H9 (cell line): ENCODE results near the gene SNRNP48. TPM values are rescaled to one million over a fixed set of nuclear protein-coding genes. Genes with fewer than 3 reads are reported as not detected.
A peak's percentile ranks its signal among the peaks of the same experiment; 100 is the strongest.

Experiments
- DNase-seq: peaks from one replicate; pipeline ENCODE4 v3.0.0-alpha.2; 2017
- H2AFZ ChIP-seq: one replicate; pipeline ENCODE4 v1.6.1; 2013; ENCODE audit warnings: mild to moderate bottlenecking, low read length, control low read depth, moderate library complexity
- H2AK5ac ChIP-seq: 2 replicates; pipeline ENCODE4 v1.6.1; 2013; ENCODE audit warnings: low read length, control low read depth, mixed read lengths; ENCODE audit not compliant: insufficient read length
- H2BK120ac ChIP-seq: one replicate; pipeline ENCODE4 v1.6.1; 2013; ENCODE audit warnings: low read depth, mild to moderate bottlenecking, low read length, control low read depth, inconsistent platforms; ENCODE audit not compliant: poor library complexity, severe bottlenecking
- H2BK12ac ChIP-seq: 2 replicates; pipeline ENCODE4 v1.6.1; 2013; ENCODE audit warnings: low read length, control low read depth, mixed read lengths, low read depth; ENCODE audit not compliant: insufficient read length
- H2BK15ac ChIP-seq: 2 replicates; pipeline ENCODE4 v1.6.1; 2013; ENCODE audit warnings: low read depth, low read length, control low read depth
- H2BK20ac ChIP-seq: one replicate; pipeline ENCODE4 v1.6.1; 2013; ENCODE audit warnings: low read depth, mild to moderate bottlenecking, low read length, control low read depth, inconsistent platforms; ENCODE audit not compliant: poor library complexity, severe bottlenecking
- H2BK5ac ChIP-seq: 2 replicates; pipeline ENCODE4 v1.6.1; 2013; ENCODE audit warnings: low read length, control low read depth, mixed read lengths; ENCODE audit not compliant: insufficient read length
- H3K14ac ChIP-seq: 2 replicates; pipeline ENCODE4 v1.6.1; 2013; ENCODE audit warnings: low read length, control low read depth; ENCODE audit not compliant: insufficient read depth
- H3K18ac ChIP-seq: 2 replicates; pipeline ENCODE4 v1.6.1; 2013; ENCODE audit warnings: low read depth, mild to moderate bottlenecking, mixed read lengths, low read length, control low read depth; ENCODE audit not compliant: insufficient read length
- H3K23ac ChIP-seq: 2 replicates; pipeline ENCODE4 v1.6.1; 2013; ENCODE audit warnings: low read length, control low read depth, mixed read lengths, low read depth; ENCODE audit not compliant: insufficient read length
- H3K23me2 ChIP-seq: 2 replicates; pipeline ENCODE4 v1.6.1; 2013; ENCODE audit warnings: low read depth, mild to moderate bottlenecking, mixed read lengths, low read length, control low read depth; ENCODE audit not compliant: insufficient read length, poor library complexity, severe bottlenecking
- H3K27ac ChIP-seq: 2 replicates; pipeline ENCODE4 v1.5.1; 2013; ENCODE audit warnings: low read length, control low read depth, mixed read lengths, low read depth; ENCODE audit not compliant: insufficient read length
- H3K27me3 ChIP-seq: 2 replicates; pipeline ENCODE4 v1.6.1; 2013; ENCODE audit warnings: low read length, control low read depth, inconsistent platforms; ENCODE audit not compliant: insufficient read depth
- H3K4ac ChIP-seq: 2 replicates; pipeline ENCODE4 v1.6.1; 2013; ENCODE audit warnings: low read depth, mild to moderate bottlenecking, control low read depth, inconsistent platforms, low read length, moderate library complexity
- H3K4me1 ChIP-seq: 2 replicates; pipeline ENCODE4 v1.6.1; 2013; ENCODE audit warnings: low read length, control low read depth, inconsistent platforms; ENCODE audit not compliant: insufficient read depth
- H3K4me2 ChIP-seq: 2 replicates; pipeline ENCODE4 v1.6.1; 2013; ENCODE audit warnings: low read length, control low read depth, mixed read lengths; ENCODE audit not compliant: insufficient read length, insufficient read depth
- H3K56ac ChIP-seq: 2 replicates; pipeline ENCODE4 v1.6.1; 2013; ENCODE audit warnings: low read depth, mild to moderate bottlenecking, mixed read lengths, low read length, control low read depth; ENCODE audit not compliant: insufficient read length
- H3K79me1 ChIP-seq: 2 replicates; pipeline ENCODE4 v1.6.1; 2013; ENCODE audit warnings: low read depth, mild to moderate bottlenecking, moderate library complexity, low read length, control low read depth, inconsistent platforms; ENCODE audit not compliant: insufficient read depth, poor library complexity, severe bottlenecking
- H3K79me2 ChIP-seq: 2 replicates; pipeline ENCODE4 v1.6.1; 2013; ENCODE audit warnings: low read length, control low read depth, inconsistent platforms; ENCODE audit not compliant: insufficient read depth
- H3K9ac ChIP-seq: 2 replicates; pipeline ENCODE4 v1.6.1; 2013; ENCODE audit warnings: low read length, control low read depth, mixed read lengths; ENCODE audit not compliant: insufficient read length; ENCODE audit errors: extremely low read depth
- H3K9me3 ChIP-seq: one replicate; pipeline ENCODE4 v1.6.1; 2013; ENCODE audit warnings: low read depth, low read length, inconsistent platforms; ENCODE audit not compliant: control insufficient read depth
- H3T11ph ChIP-seq: one replicate; pipeline ENCODE4 v1.6.1; 2013; ENCODE audit warnings: mild to moderate bottlenecking, low read length, control low read depth, inconsistent platforms
- H4K20me1 ChIP-seq: one replicate; pipeline ENCODE4 v1.6.1; 2013; ENCODE audit not compliant: control insufficient read depth, insufficient read length, insufficient read depth
- H4K5ac ChIP-seq: 2 replicates; pipeline ENCODE4 v1.6.1; 2013; ENCODE audit warnings: low read depth, mild to moderate bottlenecking, mixed read lengths, low read length, control low read depth; ENCODE audit not compliant: insufficient read length
- H4K8ac ChIP-seq: replicated peaks from 2 replicates; pipeline ENCODE4 v1.6.1; 2013; ENCODE audit warnings: low read length, control low read depth, mixed read lengths, low read depth; ENCODE audit not compliant: insufficient read length
- H4K91ac ChIP-seq: 2 replicates; pipeline ENCODE4 v1.6.1; 2013; ENCODE audit warnings: low read depth, mild to moderate bottlenecking, moderate library complexity, mixed read lengths, low read length, control low read depth; ENCODE audit not compliant: insufficient read length
- H3K27ac Mint-ChIP-seq, 3 experiments: 2 replicates in 2 of 3; 3 replicates in 1 of 3; pipeline ENCODE4 v1.8.0; 2020 to 2021; ENCODE audit warnings: mixed read lengths in 3 of 3, mild to moderate bottlenecking in 1 of 3, moderate library complexity in 1 of 3
- H3K27me3 Mint-ChIP-seq: 2 replicates; pipeline ENCODE4 v1.8.0; 2021; ENCODE audit warnings: low read depth, mild to moderate bottlenecking, moderate library complexity, mixed read lengths
- H3K36me3 Mint-ChIP-seq, 3 experiments: 2 replicates in 2 of 3; 3 replicates in 1 of 3; pipeline ENCODE4 v1.8.0; 2020 to 2021; ENCODE audit warnings: low read depth in 3 of 3, mixed read lengths in 3 of 3; ENCODE audit not compliant: insufficient read depth in 1 of 3
- H3K4me1 Mint-ChIP-seq, 2 experiments: 2 replicates each; pipeline ENCODE4 v1.8.0; 2020; ENCODE audit warnings: mixed read lengths in 2 of 2
- H3K4me3 Mint-ChIP-seq, 2 experiments: 2 replicates in 1 of 2; 3 replicates in 1 of 2; pipeline ENCODE4 v1.8.0; 2020 to 2021; ENCODE audit warnings: mild to moderate bottlenecking in 2 of 2, mixed read lengths in 2 of 2, moderate library complexity in 1 of 2
- H3K9me3 Mint-ChIP-seq, 2 experiments: 2 replicates in 1 of 2; 3 replicates in 1 of 2; pipeline ENCODE4 v1.8.0; 2020; ENCODE audit warnings: mild to moderate bottlenecking in 2 of 2, mixed read lengths in 2 of 2, moderate library complexity in 1 of 2
- CTCF ChIP-seq: fragments of 200-600 bp; sonication (generic); conservative IDR thresholded peaks from 3 replicates; pipeline ENCODE4 v1.8.0; 2021; ENCODE audit warnings: antibody characterized with exemption, mild to moderate bottlenecking
- WGBS: extraction: QIAGEN DNeasy Blood & Tissue Kit; methylation state at CpG from one replicate; pipeline ENCODE4 v1.1.7; 2013; ENCODE audit warnings: missing lambda C conversion rate, low lambda C conversion rate, mixed read lengths; ENCODE audit not compliant: insufficient read length; ENCODE audit errors: extremely low coverage; 5-methylcytosine and 5-hydroxymethylcytosine counted together
- total RNA-seq: library from RNA; stranded (reverse); gene quantifications from 2 replicates; pipeline ENCODE4 v1.2.1, GENCODE V29; 2021

The SNRNP48 gene
- total RNA-seq, 1 experiment from 2014 or later = 16.9 TPM

GRCh38 chr6:7628479-7628878 is 38.5 kb downstream of the SNRNP48 start:
- H3K27ac ChIP-seq = no peak overlapping the region
- no peak overlapping the region for H3K14ac ChIP-seq
- H3K4me1 Mint-ChIP-seq = peaks cover 19% of the 10 kb centered on the region in 2 experiments
- H3K36me3 Mint-ChIP-seq = no peaks in the 10 kb centered on the region
- H2BK5ac ChIP-seq = no peak overlapping the region
- no peaks in the 10 kb centered on the region for H3K27me3 ChIP-seq
- H3K23me2 ChIP-seq = no peaks in the 10 kb centered on the region
- H4K8ac ChIP-seq = no peak overlapping the region
- H3K4ac ChIP-seq = no peak overlapping the region
- H3K27ac Mint-ChIP-seq = peak overlapping the region in 2 of 3 experiments; percentile 7 to 42; a peak in 1 of 7 replicates
- H3K4me2 ChIP-seq = no peak overlapping the region
- no peak overlapping the region for H2BK12ac ChIP-seq
- WGBS = 100% methylated on average over 1 of the region's 2 CpGs
- no peak for TF ChIP-seq CTCF
- H2BK120ac ChIP-seq = no peak overlapping the region
- no peak overlapping the region for H2BK20ac ChIP-seq
- no peak overlapping the region for H4K5ac ChIP-seq
- H3K79me1 ChIP-seq = no peaks in the 10 kb centered on the region
- H3K4me1 ChIP-seq = no peaks in the 10 kb centered on the region; the same call in 1 of the 2 replicates
- H3K27me3 Mint-ChIP-seq = peaks cover 6% of the 10 kb centered on the region
- no peaks in the 10 kb centered on the region for H4K20me1 ChIP-seq
- H3K9ac ChIP-seq = no peak overlapping the region
- H4K91ac ChIP-seq = no peak overlapping the region
- H2AFZ ChIP-seq = no peak overlapping the region
- no peaks in the 10 kb centered on the region for H3K9me3 ChIP-seq
- H3K56ac ChIP-seq = no peak overlapping the region
- H3K18ac ChIP-seq = no peak overlapping the region
- H2BK15ac ChIP-seq = no peak overlapping the region
- DNase-seq = no peak
- H3T11ph ChIP-seq = no peak overlapping the region
- no peak overlapping the region for H3K4me3 Mint-ChIP-seq
- no peaks in the 10 kb centered on the region for H3K9me3 Mint-ChIP-seq
- no peak overlapping the region for H2AK5ac ChIP-seq
- no peaks in the 10 kb centered on the region for H3K79me2 ChIP-seq
- H3K23ac ChIP-seq = no peak overlapping the region
